ENCODE results near the gene KRT75.

The KRT75 gene

GRCh38 chr12:52439420-52439819 lies 5.2 kb upstream of the KRT75 start:
- no peak for DNase-seq

GRCh38 chr12:52438305-52439301 lies 4.4 kb upstream of the KRT75 start:
- no peak for DNase-seq

DNA sequence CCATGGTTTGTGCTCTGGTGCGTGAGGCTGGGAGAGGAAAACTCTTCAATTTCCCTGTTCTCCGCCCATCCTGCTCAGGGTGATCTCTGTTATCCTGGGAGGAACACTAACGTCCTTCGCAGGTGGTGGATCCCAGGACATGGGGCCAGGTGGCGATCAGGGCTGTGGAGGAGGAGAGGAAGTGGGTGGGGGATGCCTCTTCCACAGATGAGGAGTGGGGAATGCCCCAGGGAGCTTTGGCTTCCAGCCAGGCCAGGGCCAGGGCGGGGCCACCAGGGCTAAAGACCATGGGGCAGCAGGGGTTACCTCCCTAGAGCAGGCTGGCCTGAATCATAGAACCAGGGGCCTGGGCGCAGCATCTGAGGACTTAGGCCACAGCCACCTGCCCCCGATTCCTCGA lies 3.3 kb upstream of the KRT75 start:
- DNase-seq = no peak

DNA sequence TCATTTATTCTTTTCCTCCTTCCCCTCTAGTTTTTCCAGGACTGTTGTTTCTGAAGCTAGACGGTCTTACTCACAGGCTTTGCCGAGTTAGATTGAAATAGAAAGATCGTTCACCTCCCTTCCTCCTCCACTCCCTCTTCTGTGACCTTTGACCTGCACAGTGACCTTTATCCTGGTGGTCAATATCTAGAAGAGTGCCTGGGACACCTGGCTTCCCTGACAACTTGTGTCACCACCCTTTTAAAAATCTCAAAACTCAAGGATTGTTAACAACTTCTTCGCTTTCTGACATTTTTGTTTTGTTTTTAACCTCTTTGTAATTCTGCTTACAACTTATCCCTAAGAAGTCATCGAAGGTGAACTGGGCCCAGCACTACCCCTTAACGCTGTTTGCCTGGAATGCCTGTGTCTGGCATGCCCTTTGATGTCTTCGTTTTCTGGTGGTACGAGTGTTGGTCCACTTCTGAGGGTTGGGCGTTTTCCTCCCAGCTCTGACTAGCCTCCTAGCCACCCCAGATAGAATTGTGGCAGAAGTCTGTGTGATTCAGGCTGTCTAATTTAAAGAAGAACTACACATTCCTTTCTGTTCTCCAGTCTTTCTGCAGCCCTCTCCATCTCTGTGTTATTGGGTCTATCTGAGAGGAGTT lies 2.8 kb upstream of the KRT75 start:
- DNase-seq = no peak

- no peak for DNase-seq
Measured at GRCh38 chr12:52436000-52436827, 2.0 kb upstream of the KRT75 start.

DNA sequence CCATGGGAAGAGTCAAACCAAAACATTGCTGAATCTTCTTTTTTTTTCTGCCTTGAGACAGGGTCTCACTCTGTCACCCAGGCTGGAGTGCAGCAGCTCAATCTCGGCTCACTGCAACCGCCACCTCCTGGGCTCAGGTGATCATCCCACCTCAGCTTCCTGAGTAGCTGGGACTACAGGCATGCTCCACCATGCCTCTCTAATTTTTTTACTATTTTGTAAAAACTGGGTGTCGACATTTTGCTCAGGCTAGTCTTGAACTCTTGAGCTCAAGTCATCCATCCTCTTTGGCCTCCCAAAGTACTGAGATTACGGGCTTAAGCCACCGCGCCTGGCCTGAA lies 1.5 kb upstream of the KRT75 start:
- no peak for DNase-seq

DNA sequence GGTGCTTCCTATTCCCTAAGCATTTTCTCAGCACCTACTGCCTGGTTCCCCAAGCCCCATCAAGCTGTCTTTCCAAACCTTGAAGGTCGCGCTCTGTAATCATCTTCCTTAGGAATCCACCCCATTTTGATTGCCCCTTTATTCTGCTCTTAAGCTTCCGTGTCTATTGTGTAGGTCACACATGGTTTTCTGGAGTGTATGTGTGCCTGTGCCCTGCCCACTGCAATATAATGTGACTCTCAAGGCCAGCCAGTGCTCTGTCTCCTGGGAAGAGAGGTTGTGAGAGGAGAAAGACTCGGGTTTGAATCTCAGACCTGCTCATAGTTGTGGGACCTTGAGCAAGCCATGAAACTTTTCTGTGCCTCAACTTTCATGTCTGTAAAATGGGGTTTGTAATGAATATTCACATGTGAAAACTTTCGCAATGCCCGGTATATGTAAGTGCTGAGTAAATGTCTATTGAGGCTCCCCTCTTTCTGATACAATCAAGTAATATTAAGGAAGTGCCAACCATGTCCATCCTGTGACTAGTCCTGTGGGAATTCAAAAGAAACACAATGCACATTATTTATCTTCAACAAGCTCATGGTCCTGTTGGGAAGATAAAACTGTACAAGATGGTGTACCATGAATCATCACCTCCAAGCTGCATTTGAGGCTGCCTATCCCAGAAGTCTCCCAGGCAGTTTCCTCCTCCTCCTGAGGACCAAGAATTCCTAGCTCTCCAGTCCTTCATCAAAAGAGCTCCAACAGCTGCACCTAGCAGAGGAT lies 774 bp upstream of the KRT75 start:
- no peak for DNase-seq

- DNase-seq = no peak
Measured at GRCh38 chr12:52433501-52434080, 580 bp downstream of the KRT75 start.

DNA sequence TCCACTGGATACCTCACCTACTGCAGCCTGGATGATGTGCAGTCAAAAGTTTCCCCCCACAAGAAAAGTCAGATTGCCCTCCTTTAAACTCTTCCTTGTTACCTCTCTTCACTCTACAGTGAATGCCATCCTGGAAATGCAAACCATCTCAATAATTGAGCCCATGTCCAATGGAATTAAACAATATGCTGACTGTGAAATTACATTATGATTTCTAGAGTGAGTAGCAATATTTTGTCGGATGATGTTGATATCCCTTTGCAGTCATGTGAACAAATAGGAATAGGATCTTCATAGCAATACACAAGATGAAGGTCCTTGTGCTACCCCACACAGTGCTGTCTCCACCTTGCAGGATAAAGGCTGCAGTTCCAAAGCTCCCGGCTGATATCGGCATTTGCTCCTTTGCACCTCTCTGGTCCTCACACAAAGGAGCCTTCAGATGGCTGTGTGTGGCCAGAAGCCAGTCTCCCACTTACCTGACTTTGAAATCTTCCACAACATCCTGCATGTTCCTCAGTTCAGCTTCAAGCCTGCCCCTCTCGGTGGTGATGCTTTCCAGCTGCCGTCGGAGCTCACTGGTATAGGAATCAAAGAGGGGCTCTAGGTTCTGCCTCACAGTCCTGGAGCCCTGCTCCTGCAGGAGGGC lies 1.5 kb downstream of the KRT75 start:
- DNase-seq = no peak

DNA sequence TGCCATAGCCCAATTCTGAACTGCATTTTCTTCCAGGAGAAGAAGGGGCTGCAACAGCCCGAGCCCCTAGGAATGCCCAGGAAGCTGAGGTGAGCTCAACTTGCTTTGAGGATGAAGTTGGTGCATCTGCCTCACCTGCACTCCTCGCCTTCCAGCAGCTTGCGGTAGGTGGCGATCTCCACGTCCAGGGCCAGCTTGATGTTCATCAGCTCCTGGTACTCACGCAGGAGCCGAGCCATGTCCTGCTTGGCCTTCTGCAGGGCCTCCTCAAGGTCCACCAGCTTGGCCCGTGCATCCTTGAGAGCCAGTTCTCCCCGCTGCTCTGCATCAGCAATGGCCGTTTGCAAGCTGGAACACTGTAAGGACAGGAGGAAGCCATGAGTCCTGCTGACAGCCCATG lies 6.0 kb downstream of the KRT75 start:
- DNase-seq = no peak

DNA sequence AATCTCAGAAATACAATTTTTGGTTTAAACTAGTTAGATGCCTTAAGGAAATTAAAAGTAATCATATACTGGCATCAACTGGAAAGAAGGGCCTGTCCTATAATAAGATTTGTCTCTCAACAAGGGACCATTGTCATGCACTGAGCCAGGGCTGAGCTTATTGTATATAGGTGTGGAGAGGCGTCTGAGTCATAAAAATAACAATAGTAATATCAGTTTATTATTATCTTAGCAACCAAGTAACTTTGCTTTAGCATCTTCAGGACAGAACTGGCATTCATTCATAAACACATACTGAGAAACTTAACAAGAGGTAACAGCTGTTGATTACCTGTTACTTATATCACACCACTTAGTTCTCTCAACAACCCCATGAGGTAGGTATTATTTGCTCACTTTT lies 7.1 kb downstream of the KRT75 start:
- DNase-seq = no peak

DNA sequence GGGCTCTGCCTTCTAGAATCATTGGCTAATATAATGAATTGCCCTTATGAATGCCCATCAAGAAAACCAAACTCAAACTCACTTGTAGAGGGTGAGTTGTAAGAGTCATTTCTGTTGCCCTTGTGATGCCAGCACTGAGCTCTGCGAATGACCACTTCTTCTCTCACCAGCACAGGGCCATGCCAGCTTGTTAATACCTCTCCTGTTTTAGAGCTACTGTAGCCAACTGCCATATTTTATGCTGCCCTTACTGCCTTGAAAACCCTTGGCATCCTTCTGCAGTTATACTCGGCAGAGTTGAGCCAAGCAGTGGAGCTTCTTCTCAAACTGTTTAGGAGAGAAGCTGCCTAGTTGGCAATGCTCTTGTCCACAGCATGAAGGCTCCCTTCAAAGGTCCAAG lies 8.1 kb downstream of the KRT75 start:
- DNase-seq = no peak

GRCh38 chr12:52425466-52425865 lies 8.7 kb downstream of the KRT75 start:
- DNase-seq = no peak

DNA sequence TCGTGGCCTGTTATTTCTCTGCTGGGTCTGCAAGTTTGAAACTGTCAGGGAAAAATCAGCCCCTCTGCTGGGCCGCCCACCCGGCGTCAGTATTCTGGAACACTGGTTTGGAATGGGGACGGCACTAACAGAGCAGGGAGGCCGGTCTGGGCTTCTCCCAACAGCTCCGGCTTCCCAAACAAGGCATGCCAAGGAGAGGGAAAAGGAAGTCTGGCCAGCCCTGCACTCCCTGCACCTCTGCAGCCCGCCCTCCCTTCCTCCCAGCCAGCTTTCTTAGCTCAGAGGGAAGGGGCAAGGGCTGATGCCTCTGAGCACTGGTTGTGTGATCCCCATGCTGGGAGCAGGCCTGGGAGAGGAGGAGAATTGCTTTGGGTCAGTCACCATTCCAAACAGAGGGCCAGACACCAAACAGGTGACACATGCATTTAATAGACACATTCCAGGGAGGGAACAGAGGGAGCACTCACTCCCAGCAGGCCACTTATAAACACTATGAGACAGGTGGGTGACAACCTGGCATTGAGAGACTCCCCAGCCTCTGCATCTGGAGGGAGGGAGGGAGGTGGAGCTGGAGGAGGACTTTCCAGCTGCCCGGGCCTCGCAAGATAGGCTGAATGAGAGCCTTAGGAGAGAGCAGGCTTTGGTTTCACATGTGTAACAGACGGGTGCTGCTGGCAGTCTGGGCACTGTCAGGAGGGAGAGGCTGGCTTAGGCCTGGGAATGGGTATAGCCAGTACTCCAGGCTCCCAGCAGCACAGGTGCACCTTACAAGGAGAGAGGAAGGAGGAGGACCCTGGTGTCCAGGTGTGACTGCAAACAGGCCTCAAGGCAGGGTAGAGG lies 10.3 kb downstream of the KRT75 start:
- no peak for DNase-seq

DNA sequence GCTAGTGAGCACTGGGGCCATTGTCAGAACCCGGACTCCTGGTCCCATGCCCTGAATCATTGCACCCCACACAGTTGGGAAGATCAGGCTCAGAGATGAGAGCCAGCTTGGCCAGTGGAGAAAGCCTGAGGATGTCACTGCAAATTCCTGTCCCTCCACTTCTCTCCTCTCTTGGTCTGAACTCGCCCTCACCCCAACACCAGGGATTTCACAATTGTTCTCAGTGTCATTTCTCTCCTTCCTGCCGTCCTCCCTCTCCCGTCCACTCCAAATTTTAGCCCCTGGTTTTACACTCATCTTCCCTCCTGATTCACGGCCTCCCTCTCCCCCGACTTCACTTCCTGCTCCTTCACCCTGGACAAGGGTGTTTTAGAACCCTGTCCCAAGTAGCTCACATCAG lies 11.1 kb downstream of the KRT75 start:
- DNase-seq = no peak

DNA sequence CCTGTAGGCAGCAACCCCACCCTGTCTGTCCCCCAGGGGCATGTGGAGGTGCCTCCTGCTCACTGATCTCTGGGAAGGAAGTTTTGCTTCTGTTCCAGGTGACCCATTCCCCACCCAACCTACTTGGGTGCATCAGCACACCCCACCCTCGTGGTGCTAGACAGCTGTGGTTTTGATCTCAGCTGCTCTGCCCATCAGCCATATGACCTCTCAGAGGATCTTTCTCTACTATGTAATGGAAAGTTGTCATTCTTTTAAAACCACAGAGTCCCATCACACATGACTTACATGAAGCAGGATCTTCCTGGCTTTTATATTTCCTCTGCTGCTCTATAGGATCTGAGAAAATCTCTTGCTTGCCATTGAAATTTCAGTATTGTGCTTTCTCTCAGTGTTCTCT lies 14.5 kb downstream of the KRT75 start:
- no peak for DNase-seq

GRCh38 chr12:52418576-52419110 lies 15.5 kb downstream of the KRT75 start:
- DNase-seq = no peak

DNA sequence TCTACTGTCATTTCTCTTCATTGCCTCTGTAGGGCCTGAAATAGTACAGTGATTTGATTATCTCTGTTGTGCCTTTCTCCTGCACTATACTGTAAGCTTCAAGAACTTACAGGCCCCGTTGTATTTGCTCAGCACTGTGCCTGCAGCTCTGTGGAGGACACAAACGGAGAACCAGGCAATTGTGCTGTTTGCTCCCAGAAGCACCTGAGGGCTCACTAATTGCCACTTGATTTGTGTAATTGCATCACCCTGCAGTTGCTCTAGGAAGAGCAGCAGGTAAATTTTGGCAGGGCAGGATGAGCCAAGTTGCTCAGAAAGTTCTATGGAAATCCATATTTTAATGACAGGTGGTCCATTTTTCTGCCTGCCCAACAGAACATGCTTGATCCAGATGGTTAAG lies 16.4 kb downstream of the KRT75 start:
- no peak for DNase-seq

- no peak for DNase-seq
Measured at GRCh38 chr12:52416795-52417194, 17.4 kb downstream of the KRT75 start.
